GOT3 (cell line): ENCODE results near the gene ZBED4.

Experiments used
- DNase-seq: peaks from one replicate; lab custom pipeline; 2025; ENCODE audit warnings: mixed read lengths; lab: John Stamatoyannopoulos, UW

ZBED4 gene

DNA sequence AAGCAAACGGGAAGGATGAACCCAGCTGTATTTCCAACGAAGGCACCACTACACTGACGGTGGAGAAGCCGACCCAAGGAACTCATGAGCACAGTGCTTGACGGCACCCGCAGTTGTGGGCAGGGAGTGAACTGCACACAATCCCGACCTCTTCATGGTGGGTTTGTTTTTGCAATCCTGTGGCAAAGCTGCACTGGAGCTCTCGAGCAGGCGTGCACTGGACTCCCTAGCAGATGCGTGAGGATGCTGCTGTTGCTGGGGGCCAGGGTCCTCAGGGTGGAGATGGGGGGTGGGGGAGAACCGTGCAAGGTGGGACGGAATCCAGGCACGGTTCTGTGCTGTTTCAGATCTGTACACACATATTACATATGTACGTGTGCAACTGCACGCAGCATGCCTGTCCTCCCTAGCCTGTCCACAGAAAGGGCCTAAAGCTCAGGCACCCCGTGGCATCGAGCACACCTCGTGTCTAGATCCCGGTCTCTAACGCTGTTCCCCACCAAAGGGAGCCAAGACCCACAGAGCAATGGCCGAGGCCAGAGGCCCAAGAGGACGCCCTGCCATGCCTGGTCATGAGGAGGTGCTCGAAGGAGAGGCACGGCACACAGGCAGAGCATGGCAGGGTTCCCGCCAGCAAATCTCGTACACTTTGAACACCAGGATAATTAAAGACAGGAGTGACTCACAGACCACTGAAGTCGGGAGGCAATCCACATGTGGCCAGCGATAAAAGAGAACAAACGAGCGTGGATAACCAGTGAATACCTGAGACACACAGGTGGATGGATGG is 47.0 kb downstream of the ZBED4 start:
- no peak for DNase-seq

DNA sequence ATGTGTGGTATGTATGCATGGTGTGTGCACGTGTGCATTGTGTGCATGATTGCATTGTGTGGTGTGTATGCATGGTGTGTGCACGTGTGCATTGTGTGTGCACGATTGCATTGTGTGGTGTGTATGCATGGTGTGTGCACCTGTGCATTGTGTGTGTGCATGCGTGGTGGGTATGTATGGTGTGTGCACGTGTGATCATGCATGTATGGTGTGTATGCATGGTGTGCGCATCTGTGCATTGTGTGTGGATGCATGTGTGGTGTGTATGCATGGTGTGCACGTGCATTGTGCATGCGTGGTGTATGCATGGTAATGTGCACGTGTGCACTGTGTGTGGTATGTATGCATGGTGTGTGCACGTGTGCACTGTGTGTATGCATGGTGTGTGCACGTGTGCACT is 47.8 kb downstream of the ZBED4 start:
- DNase-seq = no peak

DNA sequence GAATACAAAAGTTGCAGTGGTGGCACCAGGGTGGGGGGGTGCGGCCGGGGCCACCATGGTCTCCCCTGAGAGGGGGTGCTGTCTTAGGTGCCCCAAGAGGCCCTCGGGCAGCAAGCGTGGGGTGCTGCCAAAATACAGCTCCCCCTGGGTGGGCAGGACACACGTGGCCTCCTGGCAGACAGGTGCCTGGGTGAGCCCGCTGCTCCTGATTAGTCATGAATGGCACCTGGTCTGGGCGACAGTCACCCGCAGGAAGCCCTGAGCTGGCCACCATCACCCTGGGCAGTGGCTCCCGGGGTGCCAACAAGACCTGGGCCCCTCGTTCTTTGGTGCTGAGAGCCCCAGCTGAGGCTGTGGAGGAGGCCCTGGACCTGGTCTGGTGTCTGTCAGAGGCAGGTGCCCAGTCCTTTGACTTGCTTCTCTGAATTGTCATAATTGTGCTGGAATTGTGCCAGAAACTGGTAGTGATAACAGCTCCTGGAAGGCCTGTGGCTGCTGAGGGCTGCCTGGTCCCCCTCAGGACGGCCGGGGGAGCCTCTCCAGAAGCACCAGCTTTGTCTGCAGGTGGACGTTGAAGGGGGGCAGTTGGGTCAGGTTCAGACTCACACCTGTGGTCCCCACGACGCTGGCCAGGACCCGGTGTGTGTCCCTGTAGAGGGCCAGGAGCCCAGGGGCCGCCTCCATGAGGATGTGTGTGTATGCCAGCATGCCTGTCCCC is 49.8 kb downstream of the ZBED4 start:
- no peak for DNase-seq

DNA sequence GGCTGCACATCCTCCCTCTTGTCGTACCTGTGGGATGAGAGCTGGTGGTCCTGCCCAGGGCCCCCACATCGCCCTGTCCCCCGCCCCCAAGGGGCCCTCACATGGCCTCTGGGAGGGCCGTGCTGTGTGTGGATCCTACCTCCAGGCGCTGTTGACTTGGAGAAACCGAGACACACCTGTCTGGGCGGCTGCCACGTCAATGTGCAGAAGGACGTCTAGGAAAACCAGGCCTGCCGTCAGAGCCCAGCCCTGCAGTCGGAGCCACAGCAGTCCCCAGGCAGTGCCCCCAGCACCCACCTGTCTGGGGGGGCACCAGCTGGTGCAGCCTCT is 50.4 kb downstream of the ZBED4 start:
- no peak for DNase-seq

DNA sequence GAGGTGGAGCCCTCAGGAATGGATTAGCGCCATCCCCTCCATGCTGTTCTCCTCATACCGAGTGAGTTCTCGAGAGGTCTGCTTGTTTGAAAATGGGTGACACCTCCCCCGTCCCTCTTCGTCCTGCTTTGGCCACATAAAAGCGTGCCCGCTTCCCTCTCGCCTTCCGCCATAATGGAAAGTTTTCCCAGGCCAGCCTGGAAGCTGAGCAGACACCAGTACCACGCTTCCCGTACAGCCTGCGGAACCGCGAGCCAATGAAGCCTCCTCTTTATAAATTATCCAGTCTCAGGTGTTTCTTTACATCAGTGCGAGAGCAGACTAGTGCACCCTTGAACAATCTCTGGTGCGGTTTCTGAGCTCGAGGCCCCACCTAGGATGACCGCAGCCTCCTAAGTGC is 51.8 kb downstream of the ZBED4 start:
- DNase-seq = no peak

DNA sequence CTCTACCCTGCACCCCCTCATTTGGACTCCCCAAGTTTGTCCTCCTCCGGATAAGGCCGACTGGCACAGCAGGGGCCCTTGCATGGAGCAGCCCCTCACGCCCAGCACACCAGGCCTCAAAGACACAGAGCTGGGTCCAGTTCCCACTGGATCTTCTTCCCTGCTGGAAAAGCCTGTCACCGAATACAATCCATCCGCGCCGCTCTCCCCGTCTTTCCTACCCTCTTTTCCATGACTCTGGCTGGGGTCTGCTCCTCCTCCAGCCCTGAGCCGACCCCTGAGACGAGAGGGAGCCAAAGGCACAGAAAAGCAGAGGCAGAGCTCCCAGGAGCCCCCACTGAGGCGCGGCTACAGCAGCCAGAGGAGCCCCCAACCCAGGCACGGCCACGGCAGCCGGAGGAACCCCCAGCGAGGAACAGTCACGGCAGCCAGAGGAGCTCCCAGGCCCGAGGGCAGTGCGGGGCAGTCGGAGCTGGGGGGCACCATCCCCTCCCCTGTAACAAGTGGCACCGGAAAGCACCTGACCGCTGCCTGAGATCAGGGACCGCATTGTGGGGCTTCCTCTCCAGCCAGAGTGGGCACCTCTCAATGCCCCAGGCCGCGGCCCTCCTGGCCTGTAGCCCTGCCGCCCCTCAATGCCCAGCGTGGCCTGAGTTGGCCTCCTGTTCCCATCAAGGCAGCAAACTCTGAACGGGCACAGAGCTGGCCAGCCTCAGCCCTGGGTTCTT is 52.6 kb downstream of the ZBED4 start:
- DNase-seq = no peak

DNA sequence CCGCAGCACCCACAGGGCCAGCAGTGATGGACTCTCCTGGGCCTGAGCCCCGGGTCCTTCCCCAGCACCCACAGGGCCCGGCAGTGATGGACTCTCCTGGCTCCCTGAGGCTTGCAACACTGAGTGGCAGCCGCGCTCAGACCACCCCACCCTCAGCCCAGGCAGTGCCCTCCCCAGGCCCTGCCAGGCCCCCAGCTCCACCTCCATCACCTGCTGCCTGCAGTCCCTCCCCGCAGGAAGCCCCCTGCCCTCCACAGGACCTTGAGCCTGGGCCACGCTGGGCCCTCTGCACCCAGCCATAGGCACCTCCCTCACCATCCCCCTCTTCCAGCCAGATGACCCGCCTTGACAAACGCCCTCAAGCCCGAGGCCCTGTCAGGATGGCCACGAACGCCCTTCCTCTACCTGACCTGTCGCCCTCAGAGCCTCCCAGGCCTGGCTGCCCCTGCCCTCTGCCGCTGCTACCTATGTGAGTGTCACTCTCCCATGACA is 53.2 kb downstream of the ZBED4 start:
- DNase-seq = no peak

DNA sequence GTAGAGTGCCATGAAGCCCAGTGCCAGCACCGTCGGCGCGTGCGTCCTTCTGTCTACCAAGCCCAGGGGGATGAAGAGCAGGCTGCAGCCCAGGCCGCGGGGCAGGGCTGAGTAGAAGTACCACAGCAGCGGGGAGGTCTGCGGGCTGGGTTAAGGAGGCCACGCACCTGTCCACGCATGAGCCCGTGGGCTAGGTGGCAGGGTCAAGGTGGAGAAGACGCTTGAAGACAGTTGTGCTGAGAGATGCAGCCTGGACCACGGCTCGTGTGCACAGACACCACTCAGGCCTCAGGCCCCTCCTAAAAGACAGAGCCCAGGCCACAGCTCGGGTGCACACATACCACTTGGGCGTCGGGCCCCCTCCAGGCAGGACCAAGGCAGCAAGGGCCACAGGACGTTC is 54.2 kb downstream of the ZBED4 start:
- DNase-seq = no peak

DNA sequence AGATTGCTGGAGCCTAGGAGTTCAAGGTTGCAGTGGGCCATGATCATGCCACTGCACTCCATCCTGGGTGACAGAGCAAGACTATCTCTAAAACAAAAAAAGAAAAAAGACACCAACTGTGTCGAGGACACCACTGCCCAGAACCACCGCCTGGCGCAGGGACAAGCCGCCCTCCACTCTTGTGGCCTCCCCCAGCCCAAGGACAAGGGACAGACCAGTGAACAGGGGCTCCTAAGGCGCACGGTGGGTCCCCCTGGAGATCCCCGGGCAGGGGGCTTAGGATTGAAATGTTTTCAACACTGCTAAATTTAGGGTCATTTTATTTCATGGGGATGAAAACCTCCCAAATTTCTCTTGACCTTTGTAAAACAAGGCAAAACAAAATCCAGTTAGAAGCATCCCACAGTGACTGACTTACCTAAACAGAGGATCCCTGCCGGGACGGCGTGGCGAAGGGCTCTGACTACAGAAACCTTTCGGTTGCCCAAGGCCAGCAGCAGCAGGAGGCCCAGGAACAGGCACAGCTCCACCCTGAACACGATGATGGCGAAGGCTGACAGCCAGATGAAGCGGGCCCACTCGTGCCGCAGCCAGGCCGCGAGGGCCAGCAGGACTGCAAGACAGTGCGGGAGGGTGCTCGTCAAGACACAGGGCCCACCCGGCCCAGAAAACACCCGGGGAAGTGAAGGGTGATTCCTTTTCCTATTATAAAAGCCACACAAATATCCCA is 56.0 kb downstream of the ZBED4 start:
- DNase-seq = no peak

DNA sequence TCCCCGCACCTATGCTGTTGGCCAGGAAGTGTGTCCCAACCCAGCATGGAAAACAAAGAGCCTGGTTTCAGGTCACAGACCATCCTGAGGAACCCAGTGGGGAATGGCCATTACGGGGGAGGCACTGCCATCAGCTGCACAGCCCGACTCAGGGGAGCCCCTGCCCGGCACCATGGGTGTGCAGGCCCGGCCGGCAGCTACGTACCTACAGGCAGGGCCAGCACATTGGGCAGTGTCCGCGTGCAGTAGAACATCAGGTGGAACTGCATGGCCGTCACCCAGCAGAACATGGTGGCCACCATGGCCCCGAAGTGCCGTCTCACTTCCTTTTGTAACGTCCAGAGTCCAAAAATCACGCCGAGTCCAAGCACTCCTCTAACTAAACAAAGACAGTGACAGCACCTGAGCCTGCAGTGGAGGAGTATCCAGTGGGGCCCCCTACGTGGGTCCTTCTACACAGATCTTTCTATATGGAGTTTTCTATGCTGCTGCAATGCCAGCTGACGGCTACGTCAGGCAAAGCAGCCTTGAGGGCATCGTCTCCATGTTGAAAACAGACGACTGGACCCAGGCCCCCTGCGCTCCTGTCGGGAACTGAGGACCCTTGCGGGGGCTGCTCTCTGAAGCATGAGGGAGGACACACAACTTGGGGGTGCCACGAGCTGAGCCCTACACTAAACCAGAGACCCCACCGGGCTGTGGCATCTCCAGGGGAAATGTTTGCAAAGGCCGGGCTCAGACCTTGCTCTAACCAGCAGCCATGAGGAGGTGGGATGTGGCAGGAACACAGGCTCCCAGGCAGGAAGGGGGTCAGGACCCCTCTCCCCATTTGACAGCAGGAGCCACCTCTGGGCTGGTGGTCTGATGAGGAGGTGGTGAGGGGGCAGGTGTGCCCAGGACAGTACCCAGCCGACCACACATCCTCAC is 56.8 kb downstream of the ZBED4 start:
- DNase-seq = no peak

DNA sequence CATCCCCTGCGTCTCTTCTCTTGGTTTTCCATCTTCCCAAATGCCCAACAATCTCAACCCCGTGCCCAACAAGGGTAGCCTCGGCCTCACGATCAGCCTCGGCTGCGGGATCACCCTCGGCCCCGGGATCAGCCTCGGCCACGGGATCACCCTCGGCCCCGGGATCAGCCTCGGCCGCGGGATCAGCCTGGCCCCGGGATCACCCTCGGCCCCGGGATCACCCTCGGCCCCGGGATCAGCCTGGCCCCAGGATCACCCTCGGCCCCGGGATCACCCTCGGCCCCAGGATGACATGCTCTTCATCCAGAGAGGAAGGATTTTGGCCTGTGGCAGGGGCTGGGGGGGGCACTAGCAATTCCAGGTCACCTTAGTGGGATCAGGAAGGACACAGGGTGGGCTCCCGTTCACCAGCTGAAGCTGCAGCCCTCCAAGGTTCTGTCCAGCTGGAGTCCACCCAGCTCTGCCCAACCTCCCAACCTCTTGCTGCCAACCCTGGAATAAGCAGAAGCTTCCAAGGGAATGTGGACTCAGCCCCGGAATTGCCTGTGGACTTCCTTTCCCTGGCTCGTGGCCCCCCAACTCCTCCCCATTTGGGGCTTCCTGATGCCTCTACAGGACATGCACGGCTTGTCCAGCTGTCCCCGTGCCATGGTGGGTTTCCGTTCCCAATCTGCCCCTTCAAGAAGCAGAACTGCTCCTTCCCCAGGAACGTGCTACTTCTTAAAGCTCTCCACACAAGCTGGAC is 58.4 kb downstream of the ZBED4 start:
- DNase-seq = no peak

DNA sequence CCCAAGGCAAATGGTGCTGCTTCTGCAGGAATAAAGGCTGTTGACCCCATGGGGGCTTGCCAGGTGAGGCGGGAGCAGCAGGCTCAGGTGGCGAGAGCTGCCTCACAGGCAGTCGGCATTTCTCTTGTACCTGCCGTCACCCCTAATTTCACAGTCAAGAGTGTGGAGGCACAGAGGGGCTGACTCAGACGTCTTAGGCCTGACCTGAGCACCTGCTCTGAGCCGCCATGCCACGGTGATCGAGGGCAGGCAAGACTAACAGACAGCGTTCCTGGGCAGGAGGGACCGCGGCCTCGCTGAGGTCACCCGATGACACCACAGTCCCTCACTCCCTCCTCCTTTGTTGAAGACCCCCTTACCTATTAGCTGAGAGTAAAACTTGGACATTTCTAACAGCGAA is 59.4 kb downstream of the ZBED4 start:
- no peak for DNase-seq

DNA sequence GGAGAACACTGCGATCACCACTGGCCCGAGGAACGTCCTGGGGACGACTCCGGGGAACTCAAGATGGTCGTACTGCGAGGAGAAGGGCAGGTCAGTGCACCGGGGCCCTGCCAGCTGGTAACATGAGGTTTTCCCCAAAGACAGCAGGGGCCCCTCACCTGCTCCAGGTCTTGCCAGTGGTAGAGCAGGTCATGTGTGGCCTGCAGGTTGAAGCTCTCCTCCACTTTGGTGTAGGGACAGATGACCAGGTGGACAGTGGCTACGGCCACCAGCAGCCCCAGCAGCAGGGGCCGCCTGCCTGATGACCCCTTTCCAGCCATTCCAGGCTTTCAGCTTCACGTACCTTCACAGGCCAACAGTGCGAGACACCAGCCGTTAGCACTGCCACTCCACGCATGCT is 59.8 kb downstream of the ZBED4 start:
- no peak for DNase-seq

DNA sequence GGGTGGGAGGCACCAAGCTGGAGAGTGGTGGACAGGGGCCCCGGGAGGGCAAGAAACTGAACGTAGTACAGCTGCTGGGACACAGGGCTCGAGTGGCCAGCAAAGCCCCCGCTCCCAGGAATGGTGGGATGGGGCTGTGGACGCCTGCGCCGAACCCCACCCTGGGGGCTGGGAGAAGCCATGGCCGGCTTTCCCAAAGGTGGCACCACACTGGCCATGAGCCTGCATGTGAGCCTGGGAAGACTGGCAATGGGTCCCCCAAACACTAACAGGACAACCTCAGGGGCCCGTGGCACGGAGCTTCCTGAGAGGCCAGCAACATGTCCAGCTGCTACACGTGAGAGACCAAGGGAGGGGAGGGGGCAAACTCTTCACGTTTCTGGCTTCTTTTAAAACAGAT is 60.6 kb downstream of the ZBED4 start:
- DNase-seq = no peak

DNA sequence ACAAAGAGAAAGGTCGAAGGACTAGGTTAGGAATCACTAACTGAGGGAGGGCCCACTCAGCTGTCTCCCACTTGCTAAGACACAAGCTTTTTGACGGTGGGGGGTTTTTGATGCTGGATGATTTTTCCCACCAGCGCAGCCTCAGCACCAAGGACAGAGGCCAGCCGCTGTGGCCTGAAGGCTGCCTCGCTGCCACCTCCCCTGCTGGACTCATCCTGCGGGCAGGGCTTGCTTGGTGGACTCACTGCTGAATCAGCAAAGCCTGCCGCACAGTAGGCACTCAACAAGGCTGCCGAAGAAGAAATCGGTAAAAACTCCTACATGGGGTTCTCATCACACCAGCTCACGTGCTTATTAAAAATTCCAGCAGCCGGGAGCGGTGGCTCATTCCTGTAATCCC is 62.0 kb downstream of the ZBED4 start:
- no peak for DNase-seq

DNA sequence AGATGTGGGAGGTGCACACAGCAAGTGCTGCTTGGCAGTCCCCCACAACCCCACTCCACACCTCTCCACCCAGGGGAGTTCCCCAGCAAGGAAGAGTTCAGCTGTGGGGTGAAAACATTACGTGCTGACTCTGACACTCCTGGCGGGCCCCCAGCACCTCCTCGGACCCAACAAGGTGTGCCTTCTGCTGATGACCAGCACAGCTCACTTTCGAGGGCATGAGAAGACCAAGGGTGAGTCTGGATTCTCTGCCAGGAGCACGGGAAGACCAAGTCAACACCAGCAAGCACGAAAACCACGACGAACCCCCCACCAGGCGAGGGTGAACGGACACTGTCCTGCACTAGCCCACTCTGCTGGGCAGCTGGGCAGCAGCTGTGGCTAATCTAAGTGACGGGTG is 63.2 kb downstream of the ZBED4 start:
- DNase-seq = no peak

DNA sequence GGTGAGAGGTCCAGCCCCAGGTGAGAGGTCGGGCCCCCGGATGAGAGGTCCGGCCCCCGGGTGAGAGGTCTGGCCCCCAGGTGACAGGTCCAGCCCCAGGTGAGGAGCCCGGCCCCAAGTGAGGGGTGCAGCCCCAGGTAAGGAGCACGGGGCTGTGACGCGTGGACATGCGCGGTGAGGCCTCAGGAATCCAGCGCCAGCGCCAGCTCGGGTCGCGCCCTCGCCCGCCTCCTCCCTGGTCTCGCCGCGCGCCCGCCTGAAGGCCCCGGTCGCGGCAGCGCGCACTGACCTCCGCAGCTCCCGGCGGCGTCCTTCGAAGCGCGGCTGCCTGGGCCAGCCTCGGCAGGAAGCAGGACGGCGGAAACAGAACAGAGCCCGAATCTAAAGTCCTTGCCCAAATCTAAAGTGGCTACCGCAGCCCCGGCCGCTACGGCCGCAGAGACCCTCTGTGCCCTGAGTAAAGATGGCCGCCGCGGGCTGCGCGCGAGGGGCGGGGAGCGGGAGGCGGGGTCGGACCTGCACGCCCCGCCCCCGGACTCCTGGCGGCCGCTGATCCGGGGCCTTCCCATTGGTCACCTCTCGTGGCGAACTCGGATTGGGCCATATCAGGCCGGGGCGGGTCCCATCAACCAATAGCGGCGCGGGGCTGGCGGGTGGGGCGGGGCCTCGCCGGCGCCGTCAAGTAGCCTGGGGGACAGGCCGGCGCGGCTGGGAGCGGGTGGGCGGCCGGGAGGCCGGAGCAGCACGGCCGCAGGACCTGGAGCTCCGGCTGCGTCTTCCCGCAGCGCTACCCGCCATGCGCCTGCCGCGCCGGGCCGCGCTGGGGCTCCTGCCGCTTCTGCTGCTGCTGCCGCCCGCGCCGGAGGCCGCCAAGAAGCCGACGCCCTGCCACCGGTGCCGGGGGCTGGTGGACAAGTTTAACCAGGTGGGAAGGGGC is 64.6 kb downstream of the ZBED4 start, which contains the start of the genes ALG12 and CRELD2:
Gene ALG12, minus strand, starts transcription at position 465 of the 937 bp plus-strand sequence. CDS start 4,673 bp downstream, outside the sequence.
Gene CRELD2, plus strand, starts transcription at position 661 of the 937 bp plus-strand sequence. Its CDS starts 136 bp downstream, at position 797.
- DNase-seq = peak; percentile 88

DNA sequence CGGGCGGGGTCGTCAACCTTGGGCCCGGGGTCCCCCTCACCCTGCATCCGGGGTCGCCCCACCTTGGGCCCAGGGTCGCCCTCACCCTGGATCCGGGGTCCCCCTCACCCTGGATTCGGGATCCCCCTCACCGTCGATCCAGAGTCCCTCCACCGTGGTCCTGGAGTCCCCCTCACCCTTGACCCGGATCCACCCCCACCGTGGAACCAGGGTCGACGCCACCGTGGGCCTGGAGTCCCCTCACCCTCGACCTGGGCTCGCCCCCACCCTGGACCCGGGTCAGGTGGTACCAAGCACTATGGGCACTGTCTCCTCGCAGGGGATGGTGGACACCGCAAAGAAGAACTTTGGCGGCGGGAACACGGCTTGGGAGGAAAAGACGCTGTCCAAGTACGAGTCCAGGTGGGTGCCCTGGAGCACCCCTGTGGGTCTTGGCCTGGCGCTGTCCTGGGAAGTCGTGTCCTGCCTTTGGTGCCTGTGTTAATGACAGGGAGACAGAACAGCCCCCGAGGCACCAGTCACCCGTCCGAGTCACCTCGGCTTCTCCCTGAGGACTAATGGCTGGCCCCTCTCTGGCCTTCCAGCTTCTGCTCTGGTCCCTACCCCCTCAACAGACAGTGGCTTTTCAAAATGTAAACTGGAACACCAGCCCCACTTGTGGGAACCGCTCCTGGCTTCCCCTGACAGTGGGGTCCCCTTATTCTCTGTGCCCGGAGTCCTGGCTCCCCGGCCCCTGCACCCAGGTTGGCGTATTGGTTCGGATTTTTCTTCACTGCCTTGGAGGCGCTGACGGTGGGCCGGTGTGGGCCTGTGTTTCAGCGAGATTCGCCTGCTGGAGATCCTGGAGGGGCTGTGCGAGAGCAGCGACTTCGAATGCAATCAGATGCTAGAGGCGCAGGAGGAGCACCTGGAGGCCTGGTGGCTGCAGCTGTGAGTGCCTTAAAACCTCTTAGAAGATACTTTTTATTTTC is 65.6 kb downstream of the ZBED4 start:
- DNase-seq = no peak
